ENCODE results near the gene INPP5F.
"Not testable (repeated sequence)": the region's sequence is repeated elsewhere in the genome, so short reads cannot be mapped to it uniquely, and the experiment has no call there.

Gene INPP5F

GRCh38 chr10:119706521-119707278 is 19.1 kb upstream of the INPP5F start:
- in situ Hi-C loops (cut with MboI; ENCODE audit: low sequenced_read_pairs): no loop called here

GRCh38 chr10:119707331-119707730 is 18.5 kb upstream of the INPP5F start:
- in situ Hi-C loops (cut with MboI; ENCODE audit: low sequenced_read_pairs): not testable (repeated sequence)

DNA sequence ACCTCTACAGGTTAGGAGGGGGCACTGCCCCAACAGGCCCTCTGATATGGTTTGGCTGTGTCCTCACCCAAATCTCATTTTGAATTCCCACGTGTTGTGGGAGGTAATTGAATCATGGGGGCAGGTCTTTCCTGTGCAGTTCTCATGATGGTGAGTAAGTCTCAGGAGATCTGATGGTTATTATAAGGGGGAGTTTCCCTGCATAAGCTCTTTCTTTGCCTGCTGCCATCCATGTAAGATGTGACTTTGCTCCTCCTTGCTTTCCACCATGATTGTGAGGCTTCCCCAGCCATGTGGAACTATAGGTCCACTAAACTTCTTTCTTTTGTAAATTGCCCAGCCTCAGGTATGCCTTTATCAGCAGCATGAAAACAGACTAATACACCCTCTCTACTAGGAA is 14.9 kb upstream of the INPP5F start:
- in situ Hi-C loops (cut with MboI; ENCODE audit: low sequenced_read_pairs): not testable (repeated sequence)

GRCh38 chr10:119713744-119714483 is 11.9 kb upstream of the INPP5F start:
- in situ Hi-C loops (cut with MboI; ENCODE audit: low sequenced_read_pairs): no loop called here

GRCh38 chr10:119714484-119714816 is 11.4 kb upstream of the INPP5F start:
- in situ Hi-C loops (cut with MboI; ENCODE audit: low sequenced_read_pairs): no loop called here

- in situ Hi-C loops (cut with MboI; ENCODE audit: low sequenced_read_pairs): no loop called here
These were observed 10.0 kb upstream of the INPP5F start for GRCh38 chr10:119715628-119716505.

GRCh38 chr10:119723161-119723560 is 2.7 kb upstream of the INPP5F start:
- in situ Hi-C loops (cut with MboI; ENCODE audit: low sequenced_read_pairs): no loop called here

- in situ Hi-C loops (cut with MboI; ENCODE audit: low sequenced_read_pairs): no loop called here
These were observed 2.2 kb upstream of the INPP5F start for GRCh38 chr10:119723624-119724023.

DNA sequence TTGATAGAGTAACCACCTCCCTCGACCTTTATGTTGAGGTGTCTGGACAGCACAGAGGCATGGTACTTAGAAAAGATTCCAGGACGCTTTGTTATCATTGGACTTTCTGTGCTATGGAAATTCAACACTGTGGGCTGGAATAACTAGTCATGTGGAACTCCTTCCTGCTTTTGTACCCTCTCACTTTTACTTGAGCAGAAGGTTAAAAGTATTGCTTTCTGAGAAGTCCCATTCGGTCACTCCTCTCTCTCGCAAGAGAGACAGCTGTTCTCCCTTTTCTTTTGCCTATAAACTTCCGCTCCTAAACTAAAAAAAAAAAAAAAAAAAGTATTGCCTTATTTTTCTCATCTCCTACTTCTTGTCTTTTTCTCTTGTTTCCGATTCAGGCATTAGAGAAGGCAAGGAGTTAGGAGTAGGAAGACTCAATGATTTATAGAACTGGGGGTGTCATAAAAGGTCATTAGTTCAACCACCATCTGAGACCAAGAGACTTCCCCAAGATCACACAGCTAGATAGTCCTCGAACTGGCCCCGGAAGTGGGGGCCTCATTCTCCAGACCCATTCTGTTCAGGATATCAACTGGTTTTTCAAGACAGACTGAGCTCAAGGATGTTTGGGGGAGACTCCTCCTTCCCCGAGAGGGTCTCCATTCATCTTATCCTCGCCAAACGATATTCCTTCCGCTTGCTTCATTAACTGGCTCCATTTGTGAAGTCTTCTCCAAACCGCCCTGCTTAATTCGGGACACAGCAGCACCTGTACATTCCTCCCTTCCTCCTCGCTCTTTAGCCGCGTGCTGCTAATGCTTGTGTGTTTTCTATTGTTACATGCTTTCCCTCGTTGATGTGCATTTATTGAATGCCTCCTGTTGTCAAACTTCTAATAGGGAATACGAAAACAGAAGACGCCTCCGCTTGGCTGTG is 995 bp upstream of the INPP5F start:
- in situ Hi-C loops (cut with MboI; ENCODE audit: low sequenced_read_pairs): no loop called here

DNA sequence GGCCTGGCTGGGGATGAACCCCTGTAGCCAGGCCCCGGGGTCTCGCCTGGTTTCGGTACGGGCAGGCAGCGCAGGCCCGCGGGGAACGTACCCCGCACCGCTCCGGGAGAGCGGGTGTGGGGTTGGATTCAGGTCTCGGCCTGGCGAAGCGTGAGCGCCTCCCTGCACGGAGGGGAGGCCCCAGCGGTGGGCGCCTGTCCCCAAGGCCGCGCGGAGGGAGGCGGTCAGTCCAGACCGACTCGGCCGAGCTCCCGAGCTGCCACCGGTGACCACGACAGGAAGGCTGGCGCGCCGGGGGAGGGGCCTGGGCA is 378 bp upstream of the INPP5F start:
- in situ Hi-C loops (cut with MboI; ENCODE audit: low sequenced_read_pairs): no loop called here

DNA sequence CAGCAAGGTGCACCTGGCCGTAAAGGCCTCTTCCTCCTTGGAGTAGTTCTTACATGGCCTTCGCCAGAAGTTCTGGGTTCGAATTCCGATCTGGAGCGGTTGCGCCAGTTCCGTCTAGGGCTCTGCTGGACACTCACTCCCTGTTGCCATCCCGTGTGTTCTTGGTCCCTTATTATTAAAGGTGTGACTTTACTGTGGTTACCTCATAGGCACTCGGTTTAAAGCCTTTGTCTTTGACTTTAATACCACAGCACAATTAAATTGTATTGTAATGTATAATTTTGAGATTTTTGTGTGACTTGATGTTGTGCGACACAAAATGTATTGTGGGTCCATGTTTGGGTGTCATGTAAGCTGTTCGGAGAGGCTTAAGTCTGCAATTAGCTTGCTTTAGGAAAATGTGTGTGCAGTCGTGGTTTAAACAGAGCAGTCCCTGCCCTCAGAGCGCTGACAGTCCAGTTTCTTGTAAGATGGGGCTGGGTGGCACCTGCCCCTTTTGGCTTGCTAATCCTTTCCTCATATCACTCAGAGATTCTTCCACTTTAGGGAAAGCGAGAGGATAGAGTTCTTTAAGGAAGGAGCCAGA is 919 bp downstream of the INPP5F start:
- in situ Hi-C loops (cut with MboI; ENCODE audit: low sequenced_read_pairs): no loop called here

- in situ Hi-C loops (cut with MboI; ENCODE audit: low sequenced_read_pairs): no loop called here
These were observed 2.4 kb downstream of the INPP5F start for GRCh38 chr10:119728172-119728800.

- in situ Hi-C loops (cut with MboI; ENCODE audit: low sequenced_read_pairs): no loop called here
These were observed 8.8 kb downstream of the INPP5F start for GRCh38 chr10:119734396-119735332.

DNA sequence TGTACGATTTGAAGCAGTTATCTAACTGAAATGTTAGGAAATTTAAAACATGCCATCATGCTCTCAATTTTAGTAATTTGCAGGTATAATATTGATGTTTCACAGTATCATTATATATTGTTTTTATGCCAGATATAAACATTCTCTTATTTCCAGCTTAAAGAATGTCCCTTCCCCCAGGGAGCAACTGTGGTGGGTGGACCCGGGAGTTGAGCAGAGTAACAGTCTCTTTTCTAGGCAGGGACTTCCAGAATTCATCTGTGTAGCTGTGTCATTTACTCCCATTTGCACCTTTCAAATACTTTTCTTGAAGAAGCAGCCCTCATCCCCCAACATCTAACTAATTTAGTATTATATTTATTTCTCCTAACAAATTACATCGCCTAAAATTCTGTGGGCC is 9.6 kb downstream of the INPP5F start:
- in situ Hi-C loops (cut with MboI; ENCODE audit: low sequenced_read_pairs): no loop called here

- in situ Hi-C loops (cut with MboI; ENCODE audit: low sequenced_read_pairs): no loop called here
These were observed 10.4 kb downstream of the INPP5F start for GRCh38 chr10:119736220-119736619.

DNA sequence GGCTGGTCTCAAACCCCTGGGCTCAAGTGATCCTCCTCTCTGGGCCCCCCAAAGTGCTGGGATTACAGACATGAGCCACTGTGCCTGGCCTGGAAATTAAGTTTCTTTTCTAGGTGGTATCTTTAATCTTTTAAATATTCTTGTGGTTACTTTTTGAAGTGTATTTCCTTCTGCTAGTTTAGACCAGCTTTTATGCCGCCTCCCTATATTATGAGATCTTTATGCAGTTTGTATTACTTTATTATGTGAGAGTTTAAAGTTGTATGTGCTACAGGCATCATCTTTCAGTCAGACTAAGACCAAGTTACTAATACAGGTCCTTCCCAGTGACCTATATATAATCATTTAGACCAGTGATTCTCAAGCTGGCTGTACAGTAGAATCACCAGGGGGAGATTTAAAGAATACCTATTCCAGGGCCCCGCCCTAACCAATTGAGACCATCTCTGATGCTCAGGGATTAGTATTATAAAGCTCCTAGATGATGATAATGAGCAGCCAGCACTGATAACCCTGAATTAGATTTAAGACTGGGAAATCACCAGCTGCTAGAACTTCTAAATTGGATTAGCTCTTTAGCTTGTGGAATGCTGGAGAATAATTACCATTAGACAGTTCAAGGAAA is 11.3 kb downstream of the INPP5F start:
- in situ Hi-C loops (cut with MboI; ENCODE audit: low sequenced_read_pairs): no loop called here

- in situ Hi-C loops (cut with MboI; ENCODE audit: low sequenced_read_pairs): no loop called here
These were observed 12.0 kb downstream of the INPP5F start for GRCh38 chr10:119737823-119738222.

GRCh38 chr10:119738962-119739361 is 13.1 kb downstream of the INPP5F start:
- in situ Hi-C loops (cut with MboI; ENCODE audit: low sequenced_read_pairs): no loop called here

Measured in HL-60/S4 treated with retinoic acid at 250 ng/mL for 4 days and 3 days (cell line).